ENCODE data around the gene ADAD2.

Gene ADAD2

GRCh38 chr16:84244728-84245127, 53.8 kb downstream of the ADAD2 start:
- in situ Hi-C loops (cut with MboI; ENCODE audit: low sequenced_read_pairs): no loop called here

DNA sequence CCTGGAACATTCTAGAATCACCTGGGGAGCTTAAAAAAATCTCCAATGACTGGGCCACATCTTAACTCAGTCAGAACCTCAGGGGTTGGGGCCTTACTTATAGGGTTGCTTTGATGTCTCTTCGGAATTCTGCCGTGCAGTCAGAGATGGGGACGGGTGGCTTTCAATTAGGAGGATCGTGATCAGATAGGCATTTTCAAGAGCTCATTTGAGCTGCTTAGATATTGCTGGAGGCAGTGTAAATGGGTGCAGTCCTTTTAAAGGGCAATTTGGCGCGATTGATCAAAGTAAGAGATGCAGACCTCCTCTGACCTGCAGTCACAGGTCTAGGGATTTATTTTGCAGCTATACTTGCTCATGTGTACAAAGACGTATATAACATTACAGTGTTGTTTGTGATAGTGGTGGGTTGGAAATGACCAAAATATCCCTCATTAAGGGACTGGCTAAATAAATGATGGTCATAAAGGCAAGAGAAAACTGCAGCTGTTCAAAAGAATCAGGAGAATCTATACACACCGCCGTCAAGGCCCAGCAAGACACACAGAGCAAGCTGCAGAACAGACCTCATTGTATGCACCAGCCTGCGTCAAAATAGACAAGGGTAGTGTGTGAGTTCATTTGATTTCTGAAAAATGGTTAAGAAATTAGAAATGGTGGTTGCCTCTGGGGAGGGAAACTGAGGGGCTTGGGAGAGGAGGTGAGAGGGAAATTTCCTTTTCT, 55.2 kb downstream of the ADAD2 start:
- in situ Hi-C loops (cut with MboI; ENCODE audit: low sequenced_read_pairs): no loop called here

GRCh38 chr16:84246679-84247077, 55.7 kb downstream of the ADAD2 start:
- in situ Hi-C loops (cut with MboI; ENCODE audit: low sequenced_read_pairs): no loop called here

Data from HL-60/S4 treated with phorbol 12-myristate 13-acetate at 8.2 ng/mL for 4 days and 3 days (cell line).